ENCODE results near the gene IL10RB. TPM values are rescaled to one million over a fixed set of nuclear protein-coding genes. Genes with fewer than 3 reads are reported as not detected.
A peak's percentile ranks its signal among the peaks of the same experiment; 100 is the strongest.

Gene IL10RB
- total and polyA plus RNA-seq, 2 of the 8 experiments (the other 6 are each of a cell fraction or from before 2014, with no cell fraction given) = 2.7 to 3.2 TPM

GRCh38 chr21:33300701-33301631 lies 34.8 kb downstream of the IL10RB start:
- WGBS, 2 experiments (ENCODE audit: extremely low coverage in 1 of 2, insufficient coverage in 1 of 2, insufficient read length in 1 of 2, insufficient replicate concordance in 2 of 2, low coverage in 1 of 2, low lambda C conversion rate in 2 of 2, missing lambda C conversion rate in 1 of 2) = 90% methylated on average over 10 of the region's 10 CpGs; no CpG with 5 or more reads in 1 of the 2 experiments
- FAIRE-seq = no peak
- no peak for TF ChIP-seq BACH1 (IDR thresholded peaks at IDR 0.05; ENCODE audit: low read length)
- TF ChIP-seq, protein P1, sequence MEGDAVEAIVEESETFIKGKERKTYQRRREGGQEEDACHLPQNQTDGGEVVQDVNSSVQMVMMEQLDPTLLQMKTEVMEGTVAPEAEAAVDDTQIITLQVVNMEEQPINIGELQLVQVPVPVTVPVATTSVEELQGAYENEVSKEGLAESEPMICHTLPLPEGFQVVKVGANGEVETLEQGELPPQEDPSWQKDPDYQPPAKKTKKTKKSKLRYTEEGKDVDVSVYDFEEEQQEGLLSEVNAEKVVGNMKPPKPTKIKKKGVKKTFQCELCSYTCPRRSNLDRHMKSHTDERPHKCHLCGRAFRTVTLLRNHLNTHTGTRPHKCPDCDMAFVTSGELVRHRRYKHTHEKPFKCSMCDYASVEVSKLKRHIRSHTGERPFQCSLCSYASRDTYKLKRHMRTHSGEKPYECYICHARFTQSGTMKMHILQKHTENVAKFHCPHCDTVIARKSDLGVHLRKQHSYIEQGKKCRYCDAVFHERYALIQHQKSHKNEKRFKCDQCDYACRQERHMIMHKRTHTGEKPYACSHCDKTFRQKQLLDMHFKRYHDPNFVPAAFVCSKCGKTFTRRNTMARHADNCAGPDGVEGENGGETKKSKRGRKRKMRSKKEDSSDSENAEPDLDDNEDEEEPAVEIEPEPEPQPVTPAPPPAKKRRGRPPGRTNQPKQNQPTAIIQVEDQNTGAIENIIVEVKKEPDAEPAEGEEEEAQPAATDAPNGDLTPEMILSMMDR (IDR thresholded peaks at IDR 0.05; ENCODE audit: control extremely low read depth in 1 of 3, insufficient read depth in 1 of 3, low read depth in 1 of 3, low read length in 3 of 3) = no peak
- TF ChIP-seq CHD2 (IDR thresholded peaks at IDR 0.05; ENCODE audit: low read length) = no peak
- TF ChIP-seq KDM4A (IDR thresholded peaks at IDR 0.05; ENCODE audit: low read depth, low read length, severe bottlenecking) = no peak
- TF ChIP-seq TAF1 (IDR thresholded peaks at IDR 0.05; ENCODE audit: low read depth, low read length) = no peak
- TF ChIP-seq, protein P2, sequence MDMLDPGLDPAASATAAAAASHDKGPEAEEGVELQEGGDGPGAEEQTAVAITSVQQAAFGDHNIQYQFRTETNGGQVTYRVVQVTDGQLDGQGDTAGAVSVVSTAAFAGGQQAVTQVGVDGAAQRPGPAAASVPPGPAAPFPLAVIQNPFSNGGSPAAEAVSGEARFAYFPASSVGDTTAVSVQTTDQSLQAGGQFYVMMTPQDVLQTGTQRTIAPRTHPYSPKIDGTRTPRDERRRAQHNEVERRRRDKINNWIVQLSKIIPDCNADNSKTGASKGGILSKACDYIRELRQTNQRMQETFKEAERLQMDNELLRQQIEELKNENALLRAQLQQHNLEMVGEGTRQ (IDR thresholded peaks at IDR 0.05; ENCODE audit: low read length) = no peak
- no peak for TF ChIP-seq SRF (IDR thresholded peaks at IDR 0.05; ENCODE audit: low read depth, low read length)

More at GRCh38 chr21:33300701-33301631, 34.8 kb downstream of the IL10RB start:
- H3K9ac ChIP-seq (replicated peaks in 1 of 4; ENCODE audit: extremely low read depth in 1 of 4, low read depth in 3 of 4, low read length in 3 of 4) = no peak overlapping the region
- no peak overlapping the region for H2BK20ac ChIP-seq (ENCODE audit: low read length)
- no peak overlapping the region for H3K4ac ChIP-seq (replicated peaks; ENCODE audit: insufficient read length, low read depth, low read length)
- H4K8ac ChIP-seq (ENCODE audit: extremely low read depth, insufficient read depth, low read length) = no peak overlapping the region
- CTCF ChIA-PET (ENCODE audit: partially characterized antibody) = interaction anchor here (0.7 to 3.1 kb wide), 9 partner anchors 8 to 417 kb away, joined by 3 to 13 read pairs (median 4); no protein-coding TSS in a partner anchor
- H4K91ac ChIP-seq (replicated peaks; ENCODE audit: insufficient read length, low read length) = no peak overlapping the region
- H3K36me3 ChIP-seq (ENCODE audit: control insufficient read depth in 2 of 4, insufficient read depth in 4 of 4, low read length in 3 of 4) = no peaks in the 10 kb centered on the region
- H4K20me1 ChIP-seq (replicated peaks in 1 of 2; ENCODE audit: control insufficient read depth in 1 of 2, insufficient read depth in 2 of 2, low read length in 2 of 2) = no peaks in the 10 kb centered on the region
- H3K79me1 ChIP-seq (ENCODE audit: low read depth, low read length) = no peaks in the 10 kb centered on the region
- DNase-seq (ENCODE audit: low read depth in 1 of 2, low spot score in 2 of 2) = peak in 1 of 2 experiments; percentile 27
- no peak overlapping the region for H3K4me3 ChIP-seq (ENCODE audit: extremely low read depth in 1 of 4, insufficient read depth in 2 of 4, low read depth in 3 of 4, low read length in 4 of 4)
- no peak overlapping the region for H3K18ac ChIP-seq (ENCODE audit: extremely low read depth, low read length)
- POLR2A ChIA-PET (ENCODE audit: partially characterized antibody) = no interaction called here
- no peak overlapping the region for H2AFZ ChIP-seq (ENCODE audit: low read length)
- H2BK120ac ChIP-seq (replicated peaks; ENCODE audit: low read depth, low read length) = no peak overlapping the region
- H3K4me2 ChIP-seq (ENCODE audit: insufficient read depth in 1 of 2, low read depth in 2 of 2, low read length in 2 of 2) = no peak overlapping the region
- no peak overlapping the region for H2BK12ac ChIP-seq (ENCODE audit: low read depth, low read length)
- H3K23me2 ChIP-seq (ENCODE audit: low read depth, low read length) = no peaks in the 10 kb centered on the region
- no peak overlapping the region for H3K23ac ChIP-seq (ENCODE audit: insufficient read length)
- no peaks in the 10 kb centered on the region for H3K79me2 ChIP-seq (ENCODE audit: control insufficient read depth in 1 of 2, insufficient read depth in 2 of 2, low read length in 2 of 2)
- no peak overlapping the region for H2BK15ac ChIP-seq (ENCODE audit: low read length)
- H2BK5ac ChIP-seq (ENCODE audit: low read depth, low read length) = no peak overlapping the region
- H2AK5ac ChIP-seq (ENCODE audit: low read depth, low read length) = no peak overlapping the region
- no peaks in the 10 kb centered on the region for H3K9me3 ChIP-seq (ENCODE audit: insufficient read depth in 2 of 2, low read depth in 1 of 2, low read length in 1 of 2)
- no peaks in the 10 kb centered on the region for H3K4me1 ChIP-seq (replicated peaks in 1 of 4; ENCODE audit: control insufficient read depth in 3 of 4, insufficient read depth in 4 of 4, low read length in 3 of 4)
- H3K14ac ChIP-seq (ENCODE audit: insufficient read length) = no peak overlapping the region
- no peaks in the 10 kb centered on the region for H3K27me3 ChIP-seq (replicated peaks in 1 of 4; ENCODE audit: control insufficient read depth in 3 of 4, extremely low read depth in 1 of 4, insufficient read depth in 3 of 4, low read length in 3 of 4)
- H4K5ac ChIP-seq (ENCODE audit: insufficient read length, low read depth, low read length) = no peak overlapping the region
- H3K56ac ChIP-seq (replicated peaks; ENCODE audit: insufficient read length, low read depth, low read length) = no peak overlapping the region
- H3K27ac ChIP-seq (ENCODE audit: low read depth, low read length) = no peak overlapping the region

Data from H1 (cell line).